K562 (cell line): Measurements from ENCODE around the gene KLK1. TPM values are rescaled to one million over a fixed set of nuclear protein-coding genes. Genes with fewer than 3 reads are reported as not detected.
A peak's percentile ranks its signal among the peaks of the same experiment; 100 is the strongest.

Source experiments
- CEBPB ChIP-seq: fragments of 450-650 bp; IDR thresholded peaks from 2 replicates; pipeline ENCODE4 v1.6.1; 2016; ENCODE audit warnings: missing genetic modification characterization, missing compliant biosample characterization
- CEBPG ChIP-seq, 3 experiments: fragments of 200-800 bp in 1 of 3; sonication (Bioruptor generic) in 1 of 3; sonication (generic) in 1 of 3; formaldehyde crosslinking in 1 of 3; IDR thresholded peaks in 2 of 3; conservative IDR thresholded peaks in 1 of 3; 2 replicates each; pipeline versions ENCODE4 v1.6.1 to v1.8.0; 2016 to 2022; ENCODE audit warnings: missing compliant biosample characterization in 2 of 3, missing genetic modification characterization in 2 of 3, mild to moderate bottlenecking in 1 of 3, missing genetic modification reagents in 1 of 3
- CHD1 ChIP-seq: fragments of 200-600 bp; sonication (generic); IDR thresholded peaks from one replicate; pipeline ENCODE4 v1.6.1; 2012; ENCODE audit warnings: mild to moderate bottlenecking, moderate library complexity, low read length, inconsistent platforms
- FOSL1 ChIP-seq: fragments of 200-800 bp; sonication (Bioruptor generic); conservative IDR thresholded peaks from 2 replicates; pipeline ENCODE4 v1.6.1; 2016; ENCODE audit warnings: missing genetic modification characterization, missing compliant biosample characterization
- GATAD2A ChIP-seq: fragments of 450-650 bp; IDR thresholded peaks from 2 replicates; pipeline ENCODE4 v1.6.1; 2017
- KDM2B ChIP-seq: fragments of 250-450 bp; sonication (Bioruptor Pico); IDR thresholded peaks from 2 replicates; pipeline ENCODE4 v1.8.0; 2021; ENCODE audit warnings: mild to moderate bottlenecking, moderate library complexity
- KDM4B ChIP-seq, 2 experiments: fragments of 450-650 bp in 1 of 2; sonication (generic) in 1 of 2; IDR thresholded peaks; 2 replicates each; pipeline ENCODE4 v1.6.1; 2016 to 2017; ENCODE audit warnings: borderline replicate concordance in 2 of 2, antibody characterized with exemption in 1 of 2, low read depth in 1 of 2, mild to moderate bottlenecking in 1 of 2
- POLR2B ChIP-seq: fragments of 450-650 bp; IDR thresholded peaks from 2 replicates; pipeline ENCODE4 v1.6.1; 2018; ENCODE audit warnings: low read depth; ENCODE audit not compliant: partially characterized antibody
- TFAM ChIP-seq: fragments of 250-450 bp; sonication (Bioruptor Pico); conservative IDR thresholded peaks from 2 replicates; pipeline ENCODE4 v1.5.0; 2021; ENCODE audit warnings: mild to moderate bottlenecking, moderate library complexity
- YY1 ChIP-seq, 3 experiments: IDR thresholded peaks; 2 replicates each; pipeline ENCODE4 v1.6.1; 2011; ENCODE audit warnings: low read length in 2 of 3, mild to moderate bottlenecking in 2 of 3, moderate library complexity in 2 of 3, borderline replicate concordance in 1 of 3, control low read depth in 1 of 3, low read depth in 1 of 3; ENCODE audit not compliant: insufficient read depth in 3 of 3, insufficient replicate concordance in 2 of 3, control insufficient read depth in 1 of 3, insufficient read length in 1 of 3; ENCODE audit errors: extremely low read depth in 1 of 3
- ZC3H8 ChIP-seq: fragments of 450-650 bp; IDR thresholded peaks from 2 replicates; pipeline ENCODE4 v1.6.1; 2017
- ZNF354B ChIP-seq: fragments of 250-450 bp; sonication (Bioruptor Pico); IDR thresholded peaks from 2 replicates; pipeline ENCODE4 v1.4.0; 2020
- ZNF561 ChIP-seq: fragments of 450-650 bp; formaldehyde crosslinking; conservative IDR thresholded peaks from 2 replicates; pipeline ENCODE4 v1.4.0; 2020; ENCODE audit warnings: mild to moderate bottlenecking, moderate library complexity
- ZNF695 ChIP-seq: fragments of 450-650 bp; formaldehyde crosslinking; IDR thresholded peaks from 2 replicates; pipeline ENCODE4 v1.4.0; 2020; ENCODE audit warnings: mild to moderate bottlenecking, moderate library complexity
- ZNF76 ChIP-seq: fragments of 250-450 bp; sonication (Bioruptor Pico); IDR thresholded peaks from 2 replicates; pipeline ENCODE4 v1.4.0; 2020; ENCODE audit warnings: mild to moderate bottlenecking, moderate library complexity, borderline replicate concordance
- ZNF764 ChIP-seq: fragments of 250-450 bp; sonication (Bioruptor Pico); IDR thresholded peaks from 2 replicates; pipeline ENCODE4 v1.4.0; 2020; ENCODE audit warnings: low read depth, mild to moderate bottlenecking, moderate library complexity
- polyA plus RNA-seq, 8 experiments: library from polyadenylated mRNA; depleted of rRNA in 4 of 8; stranded (reverse) in 5 of 8; unstranded in 3 of 8; fragments of >200 nt; fragmentation: Nextera tagmentation in 2 of 8; fragmentation: Illumina TruSeq in 1 of 8; extraction: Ambion mirVana in 2 of 8; extraction: Trizol in 1 of 8; gene quantifications; 2 replicates each; pipeline versions ENCODE4 v1.2.1 to v1.2.3, GENCODE V29; 2011 to 2014; ENCODE audit warnings: inconsistent platforms in 1 of 8, missing spikeins in 1 of 8
- total RNA-seq, 7 experiments: library from RNA; depleted of rRNA in 6 of 7; stranded (reverse); fragments of >200 nt in 6 of 7; fragmentation: Illumina TruSeq in 2 of 7; extraction: Trizol in 2 of 7; gene quantifications; 2 replicates each; pipeline versions ENCODE4 v1.2.1 to v1.2.3, GENCODE V29; 2011 to 2021; ENCODE audit warnings: low replicate concordance in 1 of 7
- TF ChIP-seq, protein P1 (sequence below), 3 experiments: fragments of 200-800 bp in 1 of 3; fragments of 250-450 bp in 1 of 3; fragments of 450-650 bp in 1 of 3; sonication (Bioruptor Pico) in 1 of 3; sonication (Bioruptor generic) in 1 of 3; formaldehyde crosslinking in 1 of 3; IDR thresholded peaks; 2 replicates each; pipeline versions ENCODE4 v1.6.1 to v1.8.0; 2016 to 2022; ENCODE audit warnings: mild to moderate bottlenecking in 2 of 3, missing genetic modification characterization in 2 of 3, missing compliant biosample characterization in 1 of 3, moderate library complexity in 1 of 3
- TF ChIP-seq, protein P2 (sequence below): fragments of 250-450 bp; sonication (Bioruptor Pico); IDR thresholded peaks from 2 replicates; pipeline ENCODE4 v1.4.0; 2020
- TF ChIP-seq, protein P3 (sequence below): fragments of 450-650 bp; IDR thresholded peaks from 2 replicates; pipeline ENCODE4 v1.7.0; 2016; ENCODE audit warnings: borderline replicate concordance

KLK1 gene
- total and polyA plus RNA-seq, 9 of the 15 experiments (the other 6 are each of a cell fraction or from before 2014, with no cell fraction given), result 0.87 to 15.4 (median 9.1) TPM

DNA sequence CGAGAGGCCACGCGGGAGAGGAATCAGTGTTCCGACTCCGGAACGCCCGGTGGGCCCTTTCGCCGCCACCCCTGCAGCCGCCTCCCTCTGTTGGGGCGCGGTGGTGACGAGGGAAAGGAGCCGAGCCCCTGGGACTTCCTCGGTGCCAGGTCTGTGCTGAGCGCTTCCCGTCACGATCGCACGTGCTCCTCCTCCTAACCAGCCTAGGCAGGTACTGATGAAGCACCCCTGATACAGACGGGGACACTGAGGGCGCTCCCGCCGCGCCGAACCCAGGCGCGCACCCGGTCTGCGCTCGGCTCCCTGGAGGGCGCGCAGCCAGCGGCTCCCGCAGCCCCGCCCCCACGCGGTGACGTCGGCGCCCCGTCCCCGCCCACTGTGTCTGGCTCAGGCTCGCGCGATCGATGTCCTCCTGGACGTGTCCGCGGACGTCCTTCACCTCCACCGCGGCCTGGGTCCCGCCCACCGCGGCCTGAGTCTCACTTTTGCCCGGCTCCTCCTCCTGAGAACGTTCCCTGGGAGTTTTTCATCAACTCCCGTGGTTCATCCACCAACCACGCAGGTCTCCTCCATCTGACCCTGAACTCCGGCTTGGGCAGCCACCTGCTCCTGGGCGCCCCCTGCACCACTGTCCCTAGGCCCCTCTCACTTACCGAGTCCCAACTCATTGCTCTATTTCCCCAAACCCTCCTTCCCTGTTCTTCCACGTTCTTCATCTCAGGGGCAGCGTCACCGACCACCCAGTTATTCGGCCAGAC lies 12.4 kb upstream of the KLK1 start (continued):
- TF ChIP-seq YY1 (IDR thresholded peaks at IDR 0.05; ENCODE audit: borderline replicate concordance in 1 of 3, control insufficient read depth in 1 of 3, extremely low read depth in 1 of 3, insufficient read depth in 3 of 3, insufficient read length in 1 of 3, insufficient replicate concordance in 2 of 3, low read depth in 1 of 3, low read length in 2 of 3) (peak in 1 of 3 experiments; percentile 24), KDM4B (IDR thresholded peaks at IDR 0.05; ENCODE audit: borderline replicate concordance in 2 of 2, low read depth in 1 of 2) (no peak), KDM2B (CRISPR knock-in tag) (peak; percentile 76; the same call in 1 of the 2 replicates), CEBPB (tag) (no peak), CHD1 (no peak), ZNF561 (no peak), ZNF354B (CRISPR knock-in tag) (no peak), POLR2B (peak; percentile 49), ZNF695 (CRISPR knock-in tag) (no peak), ZNF764 (no peak), ZC3H8 (no peak), CEBPG (CRISPR knock-in tag; IDR thresholded peaks at IDR 0.05) (no peak), CEBPG (tag; conservative IDR thresholded peaks at IDR 0.05 in 1 of 2, IDR thresholded peaks at IDR 0.05 in 1 of 2) (no peak), FOSL1 (tag) (no peak), TFAM (CRISPR knock-in tag) (no peak), ZNF76 (CRISPR knock-in tag) (peak; percentile 83), GATAD2A (0 out of 2 replicates have a peak, but pooled peaks have one; percentile 29)
- TF ChIP-seq, protein P1, sequence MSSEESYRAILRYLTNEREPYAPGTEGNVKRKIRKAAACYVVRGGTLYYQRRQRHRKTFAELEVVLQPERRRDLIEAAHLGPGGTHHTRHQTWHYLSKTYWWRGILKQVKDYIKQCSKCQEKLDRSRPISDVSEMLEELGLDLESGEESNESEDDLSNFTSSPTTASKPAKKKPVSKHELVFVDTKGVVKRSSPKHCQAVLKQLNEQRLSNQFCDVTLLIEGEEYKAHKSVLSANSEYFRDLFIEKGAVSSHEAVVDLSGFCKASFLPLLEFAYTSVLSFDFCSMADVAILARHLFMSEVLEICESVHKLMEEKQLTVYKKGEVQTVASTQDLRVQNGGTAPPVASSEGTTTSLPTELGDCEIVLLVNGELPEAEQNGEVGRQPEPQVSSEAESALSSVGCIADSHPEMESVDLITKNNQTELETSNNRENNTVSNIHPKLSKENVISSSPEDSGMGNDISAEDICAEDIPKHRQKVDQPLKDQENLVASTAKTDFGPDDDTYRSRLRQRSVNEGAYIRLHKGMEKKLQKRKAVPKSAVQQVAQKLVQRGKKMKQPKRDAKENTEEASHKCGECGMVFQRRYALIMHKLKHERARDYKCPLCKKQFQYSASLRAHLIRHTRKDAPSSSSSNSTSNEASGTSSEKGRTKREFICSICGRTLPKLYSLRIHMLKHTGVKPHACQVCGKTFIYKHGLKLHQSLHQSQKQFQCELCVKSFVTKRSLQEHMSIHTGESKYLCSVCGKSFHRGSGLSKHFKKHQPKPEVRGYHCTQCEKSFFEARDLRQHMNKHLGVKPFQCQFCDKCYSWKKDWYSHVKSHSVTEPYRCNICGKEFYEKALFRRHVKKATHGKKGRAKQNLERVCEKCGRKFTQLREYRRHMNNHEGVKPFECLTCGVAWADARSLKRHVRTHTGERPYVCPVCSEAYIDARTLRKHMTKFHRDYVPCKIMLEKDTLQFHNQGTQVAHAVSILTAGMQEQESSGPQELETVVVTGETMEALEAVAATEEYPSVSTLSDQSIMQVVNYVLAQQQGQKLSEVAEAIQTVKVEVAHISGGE (CRISPR knock-in tag; IDR thresholded peaks at IDR 0.05), result peak in 1 of 3 experiments; percentile 40; a peak in 1 of 6 replicates
- TF ChIP-seq, protein P2, sequence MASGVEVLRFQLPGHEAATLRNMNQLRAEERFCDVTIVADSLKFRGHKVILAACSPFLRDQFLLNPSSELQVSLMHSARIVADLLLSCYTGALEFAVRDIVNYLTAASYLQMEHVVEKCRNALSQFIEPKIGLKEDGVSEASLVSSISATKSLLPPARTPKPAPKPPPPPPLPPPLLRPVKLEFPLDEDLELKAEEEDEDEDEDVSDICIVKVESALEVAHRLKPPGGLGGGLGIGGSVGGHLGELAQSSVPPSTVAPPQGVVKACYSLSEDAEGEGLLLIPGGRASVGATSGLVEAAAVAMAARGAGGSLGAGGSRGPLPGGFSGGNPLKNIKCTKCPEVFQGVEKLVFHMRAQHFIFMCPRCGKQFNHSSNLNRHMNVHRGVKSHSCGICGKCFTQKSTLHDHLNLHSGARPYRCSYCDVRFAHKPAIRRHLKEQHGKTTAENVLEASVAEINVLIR, result peak; percentile 72
- TF ChIP-seq, protein P3, sequence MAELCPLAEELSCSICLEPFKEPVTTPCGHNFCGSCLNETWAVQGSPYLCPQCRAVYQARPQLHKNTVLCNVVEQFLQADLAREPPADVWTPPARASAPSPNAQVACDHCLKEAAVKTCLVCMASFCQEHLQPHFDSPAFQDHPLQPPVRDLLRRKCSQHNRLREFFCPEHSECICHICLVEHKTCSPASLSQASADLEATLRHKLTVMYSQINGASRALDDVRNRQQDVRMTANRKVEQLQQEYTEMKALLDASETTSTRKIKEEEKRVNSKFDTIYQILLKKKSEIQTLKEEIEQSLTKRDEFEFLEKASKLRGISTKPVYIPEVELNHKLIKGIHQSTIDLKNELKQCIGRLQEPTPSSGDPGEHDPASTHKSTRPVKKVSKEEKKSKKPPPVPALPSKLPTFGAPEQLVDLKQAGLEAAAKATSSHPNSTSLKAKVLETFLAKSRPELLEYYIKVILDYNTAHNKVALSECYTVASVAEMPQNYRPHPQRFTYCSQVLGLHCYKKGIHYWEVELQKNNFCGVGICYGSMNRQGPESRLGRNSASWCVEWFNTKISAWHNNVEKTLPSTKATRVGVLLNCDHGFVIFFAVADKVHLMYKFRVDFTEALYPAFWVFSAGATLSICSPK, result no peak
